Activated CD4-positive, alpha-beta T cell treated with anti-CD3 and anti-CD28 coated beads for 1 hour (primary cell): Measurements from ENCODE around the gene G6PC3.
"Not testable (repeated sequence)": the region's sequence is repeated elsewhere in the genome, so short reads cannot be mapped to it uniquely, and the experiment has no call there.

Experiments
- DNase-seq: peaks from one replicate; pipeline ENCODE4 v3.0.0-alpha.2; 2020

G6PC3 gene

DNA sequence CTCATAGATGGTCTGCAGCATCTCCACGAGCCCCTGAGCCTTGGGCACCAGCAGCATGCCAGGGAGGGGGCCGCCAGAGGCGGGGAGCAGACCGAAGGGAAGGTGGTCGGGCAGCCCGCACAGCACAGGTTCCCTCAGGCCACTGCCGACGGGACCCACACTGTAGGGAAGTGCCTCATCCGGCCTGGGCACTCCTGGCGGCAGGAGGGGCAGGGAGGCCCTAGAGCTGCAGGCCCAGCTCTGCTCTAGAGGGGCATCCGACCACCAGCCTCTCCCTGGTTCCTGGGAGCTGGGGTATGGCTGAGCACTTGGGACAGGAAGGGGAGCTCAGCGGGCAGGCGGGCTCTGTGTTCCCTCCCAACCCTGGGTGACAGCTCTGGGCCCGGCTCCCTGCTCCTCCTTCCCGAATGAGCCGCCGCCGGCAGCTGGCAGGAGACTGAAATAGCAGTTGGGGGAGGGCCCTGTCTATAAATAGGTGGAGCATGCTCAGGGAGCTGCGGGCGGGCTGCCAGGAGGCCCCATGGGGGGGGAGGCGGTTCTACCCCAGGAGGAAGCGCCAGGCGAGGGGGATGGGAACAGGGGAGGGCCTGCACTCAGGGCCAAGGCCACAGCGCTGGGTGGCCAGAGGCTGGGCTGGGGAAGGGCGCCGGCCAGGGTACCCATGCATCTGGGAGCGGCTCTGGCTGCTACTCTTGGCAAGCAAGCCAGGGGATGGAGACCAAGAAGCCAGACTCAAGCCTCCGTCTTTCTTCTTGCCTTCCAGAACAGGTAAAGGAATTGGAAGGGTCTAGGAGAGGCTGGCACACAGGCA, 40.5 kb downstream of the G6PC3 start:
- peak; percentile 31 for DNase-seq

- no peak for DNase-seq
Observed at GRCh38 chr17:44111777-44112176, 41.2 kb downstream of the G6PC3 start.

DNA sequence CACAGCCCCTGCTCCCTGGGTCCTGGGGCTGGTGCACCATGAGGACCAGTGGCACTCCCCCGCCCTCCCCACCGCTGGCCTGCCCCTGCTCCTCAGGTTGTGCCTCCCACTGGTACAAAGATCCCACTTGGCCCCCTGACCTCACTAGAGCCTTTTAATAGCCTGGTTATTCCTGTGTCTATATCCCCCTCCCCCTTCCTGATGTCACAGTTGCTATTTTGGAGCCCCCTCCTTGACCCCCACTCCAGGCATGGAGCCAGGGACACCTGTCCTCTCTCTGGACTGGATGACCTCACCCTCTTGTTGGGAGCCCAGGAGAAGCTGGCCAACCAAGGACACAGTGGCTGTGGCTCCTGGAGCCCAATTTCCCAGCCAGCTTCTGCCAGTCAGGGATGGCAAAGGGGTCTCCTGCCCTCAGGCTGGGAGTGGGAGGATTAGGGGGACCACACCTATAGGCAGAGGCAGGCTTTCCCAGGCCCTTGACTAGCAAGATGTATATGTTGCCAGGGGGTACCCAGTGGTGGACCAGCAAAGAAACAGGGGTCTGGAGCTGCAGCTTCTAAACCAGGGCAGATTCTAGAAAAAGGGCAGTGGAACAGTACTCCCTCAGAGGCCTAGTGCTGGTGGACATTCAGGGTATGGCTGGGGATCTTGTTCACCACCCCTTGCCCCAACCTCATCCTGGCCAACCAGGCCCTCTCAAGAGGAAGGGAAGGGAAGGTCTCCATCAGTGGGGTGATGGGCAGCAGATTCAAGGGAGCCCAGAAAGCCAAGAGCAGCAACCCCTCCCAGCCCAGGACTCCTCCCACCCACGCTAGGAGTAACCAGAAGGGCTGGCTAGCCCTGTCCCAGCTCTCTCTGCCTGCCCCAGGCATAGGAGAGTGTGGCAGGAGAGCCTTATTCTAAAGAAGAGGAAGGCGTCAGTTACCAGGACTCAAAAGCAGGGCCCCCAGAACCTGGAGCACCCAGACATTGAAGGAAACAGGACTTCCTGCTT, 42.0 kb downstream of the G6PC3 start:
- DNase-seq, result no peak

- no peak for DNase-seq
Observed at GRCh38 chr17:44113382-44113781, 42.8 kb downstream of the G6PC3 start.

DNA sequence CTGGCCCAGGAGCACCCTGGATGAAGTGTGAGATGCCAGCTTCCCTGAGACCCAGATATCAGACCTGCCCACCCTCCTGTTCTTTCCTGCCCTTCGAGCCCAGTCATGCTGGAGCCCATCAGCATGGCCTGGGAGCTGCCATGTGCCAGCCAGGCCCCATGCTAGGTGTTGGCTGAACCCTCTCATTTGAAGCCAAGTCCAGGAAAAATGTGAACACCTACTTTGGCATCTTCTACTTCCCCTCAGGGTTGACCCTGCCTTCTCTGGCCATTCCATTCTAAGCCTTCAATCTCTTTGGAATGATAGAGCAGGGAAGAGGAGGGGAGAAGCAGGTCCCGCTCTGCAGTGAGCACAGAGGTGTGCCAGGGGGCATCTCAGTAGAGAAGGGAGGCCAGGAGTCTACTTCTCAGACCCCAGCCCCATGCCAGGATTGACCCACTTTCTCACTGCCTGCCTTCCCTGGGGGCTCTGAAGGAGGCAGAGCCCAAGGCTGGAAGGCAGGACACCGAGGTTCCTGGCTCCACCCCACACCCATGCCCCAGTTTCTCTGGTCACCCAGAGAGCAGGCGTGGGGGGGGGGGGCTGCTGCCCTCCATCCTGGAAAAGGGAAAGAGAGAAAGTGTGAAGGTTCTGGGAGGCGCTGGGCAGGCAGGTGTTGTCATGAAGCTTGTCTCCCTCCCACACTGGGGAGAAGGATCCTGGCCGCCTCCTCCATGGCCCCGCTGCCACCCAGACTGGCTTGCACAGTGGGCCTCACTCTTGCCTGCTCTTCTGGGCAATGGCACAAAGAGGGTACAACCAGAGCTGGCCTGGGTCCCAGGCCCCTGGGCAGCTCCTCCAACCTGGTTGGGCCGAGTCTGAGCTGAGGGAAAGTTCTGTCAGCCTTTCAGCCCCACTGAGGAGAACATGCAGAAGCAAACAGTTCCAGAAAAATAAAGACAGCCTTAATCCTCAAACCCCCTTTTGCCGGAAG, 43.6 kb downstream of the G6PC3 start:
- no peak for DNase-seq

GRCh38 chr17:44115585-44116415, 45.3 kb downstream of the G6PC3 start:
- DNase-seq, result no peak

- no peak for DNase-seq
Observed at GRCh38 chr17:44117351-44117750, 46.8 kb downstream of the G6PC3 start.

- no peak for DNase-seq
Observed at GRCh38 chr17:44118427-44119050, 48.0 kb downstream of the G6PC3 start.

- DNase-seq, result no peak
Observed at GRCh38 chr17:44119062-44119461, 48.5 kb downstream of the G6PC3 start.

- no peak for DNase-seq
Observed at GRCh38 chr17:44119798-44120197, 49.3 kb downstream of the G6PC3 start.

DNA sequence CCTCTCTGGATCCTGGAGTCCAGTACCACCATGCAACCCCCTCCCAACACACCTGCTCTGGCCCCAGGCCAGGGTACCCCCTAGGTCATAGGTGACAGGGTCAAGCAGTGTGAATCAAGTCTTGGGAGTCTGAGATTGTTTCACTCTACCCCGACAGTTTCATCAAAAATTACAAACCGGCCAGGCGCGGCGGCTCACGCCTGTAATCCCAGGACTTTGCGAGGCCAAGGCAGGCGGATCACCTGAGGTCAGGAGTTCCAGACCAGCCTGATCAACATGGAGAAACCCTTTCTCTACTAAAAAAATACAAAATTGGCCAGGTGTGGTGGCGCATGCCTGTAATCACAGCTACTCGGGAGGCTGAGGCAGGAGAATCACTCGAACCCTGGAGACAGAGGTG, 49.7 kb downstream of the G6PC3 start:
- not testable (repeated sequence) for DNase-seq

GRCh38 chr17:44120851-44121605, 50.5 kb downstream of the G6PC3 start:
- no peak for DNase-seq

GRCh38 chr17:44121997-44122815, 51.7 kb downstream of the G6PC3 start:
- DNase-seq, result no peak

- DNase-seq, result peak; percentile 16
Observed at GRCh38 chr17:44122816-44123355, 52.4 kb downstream of the G6PC3 start.

GRCh38 chr17:44123356-44124117, 53.0 kb downstream of the G6PC3 start, which contains the start of gene HDAC5:
Gene HDAC5, minus strand, starts transcription at chr17:44123641. Its CDS starts 6,126 bp downstream, at chr17:44117515.
- peak; percentile 93 for DNase-seq

DNA sequence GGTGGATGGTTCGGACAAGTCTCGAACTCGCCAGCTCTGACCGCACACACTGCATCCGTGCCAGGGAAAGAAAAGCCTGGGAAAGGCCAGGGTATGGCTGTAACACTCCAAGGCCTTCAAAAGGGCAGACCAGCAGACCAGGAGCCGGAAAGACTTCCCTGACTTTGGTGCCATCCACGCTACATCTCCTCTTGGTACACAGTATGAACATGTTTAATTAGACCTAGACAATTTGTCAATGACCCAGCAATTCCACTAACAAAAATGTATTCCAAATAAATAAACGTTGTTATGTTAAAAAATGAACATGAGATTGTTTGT, 53.5 kb downstream of the G6PC3 start:
- DNase-seq, result no peak
